Raji (cell line): Measurements from ENCODE around the gene SMIM41.

Source experiments
- POLR2A ChIP-seq: IDR thresholded peaks from 2 replicates; pipeline ENCODE4 v1.6.1; 2011; ENCODE audit warnings: low read depth, low read length, control low read depth; ENCODE audit not compliant: insufficient read depth

SMIM41 gene

DNA sequence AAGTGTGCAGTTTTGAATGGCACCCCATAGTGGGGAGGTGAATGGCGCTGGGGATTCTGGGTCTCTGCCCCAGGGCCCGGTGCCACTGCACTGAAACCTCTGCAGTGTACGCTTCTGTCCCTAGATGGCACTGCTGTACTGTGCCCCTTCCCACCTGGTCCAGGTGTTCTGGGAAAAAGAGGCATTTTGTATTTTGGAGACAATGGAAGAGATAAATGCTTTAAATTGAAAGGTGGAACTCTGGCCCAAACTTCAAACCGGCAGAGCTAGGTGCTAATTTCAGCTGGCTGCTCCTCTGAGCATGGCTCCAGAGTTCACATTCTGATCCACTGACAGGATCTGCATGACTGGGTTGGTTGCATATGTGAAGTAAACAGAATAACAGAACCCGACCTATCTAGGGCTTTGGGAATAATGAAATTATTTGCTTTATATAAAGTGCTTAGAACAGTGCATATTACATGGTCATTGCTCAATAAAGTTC lies 60.1 kb downstream of the SMIM41 start:
- TF ChIP-seq POLR2A, result no peak

DNA sequence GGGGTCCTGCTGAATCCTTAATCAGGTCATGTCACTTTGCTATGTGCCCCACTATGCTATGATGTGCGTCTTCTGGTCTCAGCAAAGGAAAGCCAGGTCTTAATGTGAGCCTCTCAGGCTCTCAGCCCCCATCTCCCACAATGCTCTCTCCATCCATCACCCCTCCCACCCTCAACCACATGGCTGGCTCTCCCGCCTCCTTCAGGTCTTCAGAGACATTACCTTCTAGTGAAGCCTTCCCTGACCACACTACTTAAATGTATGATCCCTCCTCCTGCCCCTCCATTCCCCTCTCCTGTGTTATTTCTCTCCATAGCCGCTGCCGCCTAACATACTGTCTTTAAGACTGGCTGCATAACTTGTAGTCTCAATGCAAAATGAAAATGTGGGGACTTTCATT lies 61.8 kb downstream of the SMIM41 start:
- no peak for TF ChIP-seq POLR2A

- no peak for TF ChIP-seq POLR2A
Observed at GRCh38 chr12:52141875-52142274, 62.4 kb downstream of the SMIM41 start.

- no peak for TF ChIP-seq POLR2A
Observed at GRCh38 chr12:52142431-52142830, 62.9 kb downstream of the SMIM41 start.

DNA sequence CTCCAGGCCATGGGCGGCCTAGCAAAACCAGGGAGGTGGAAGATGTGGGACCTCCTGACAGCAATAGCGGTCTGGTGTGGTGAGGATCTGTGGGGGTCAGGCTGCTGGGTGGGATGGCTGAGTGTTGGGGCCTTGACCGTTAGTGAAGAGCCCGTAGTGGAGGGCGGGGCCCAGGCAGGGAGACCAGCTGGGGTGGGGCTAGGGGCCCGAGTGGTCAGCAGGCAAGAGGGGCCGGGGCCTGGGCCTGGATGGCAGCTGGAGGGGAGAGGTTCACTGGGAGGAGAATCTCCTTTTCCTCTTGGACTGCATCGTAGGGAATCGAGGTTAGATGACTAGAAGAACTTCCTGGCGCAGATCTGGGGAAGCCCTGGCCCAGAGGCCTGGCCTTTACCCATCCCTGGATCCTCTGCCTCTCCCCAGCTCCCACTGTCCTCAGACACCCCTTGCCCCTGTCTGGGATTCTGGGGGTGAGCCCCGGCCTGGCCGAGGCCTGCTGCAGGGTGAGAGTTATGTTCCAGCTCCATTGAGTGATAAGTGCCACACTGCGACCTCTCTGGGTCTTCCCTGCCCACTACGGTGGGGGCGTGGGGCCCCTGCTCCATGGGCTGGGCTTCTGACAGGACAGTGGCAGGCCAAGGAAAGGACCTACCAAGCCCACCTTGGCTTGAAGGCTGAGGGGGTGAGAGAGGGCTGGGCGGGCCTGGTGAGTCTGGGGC lies 65.2 kb downstream of the SMIM41 start:
- no peak for TF ChIP-seq POLR2A

- TF ChIP-seq POLR2A, result no peak
Observed at GRCh38 chr12:52145228-52146088, 66.0 kb downstream of the SMIM41 start.

GRCh38 chr12:52146089-52146821 lies 66.8 kb downstream of the SMIM41 start:
- TF ChIP-seq POLR2A, result no peak

DNA sequence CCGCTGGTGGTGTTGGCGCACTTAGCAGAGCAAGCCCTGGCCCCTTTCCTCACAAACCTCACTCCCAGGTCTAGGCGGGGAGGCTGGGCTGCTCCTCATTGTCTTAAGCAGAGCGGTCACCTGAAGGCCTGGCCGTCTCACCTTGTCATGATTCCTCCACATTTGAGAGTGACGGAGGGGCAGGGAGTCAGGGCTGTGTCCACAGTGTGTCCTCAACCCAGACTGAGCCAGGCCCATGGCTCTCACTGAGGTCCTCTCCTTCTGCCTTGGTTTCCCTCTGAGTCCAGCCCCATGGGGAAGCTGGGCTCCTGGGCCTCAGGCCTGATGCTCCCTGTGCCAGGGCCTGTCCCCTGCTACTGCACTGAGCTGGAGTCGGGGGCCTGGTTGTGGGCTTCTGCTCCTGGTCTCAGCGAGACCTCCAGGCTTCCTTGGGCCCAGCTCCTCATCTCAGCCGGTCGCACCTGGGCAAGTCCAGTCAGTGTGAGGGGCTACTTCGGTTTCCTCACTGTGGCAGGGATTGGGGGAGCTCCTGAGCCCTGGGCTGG lies 67.4 kb downstream of the SMIM41 start:
- TF ChIP-seq POLR2A, result no peak

- no peak for TF ChIP-seq POLR2A
Observed at GRCh38 chr12:52147367-52147963, 68.0 kb downstream of the SMIM41 start.

- TF ChIP-seq POLR2A, result no peak
Observed at GRCh38 chr12:52147964-52148463, 68.5 kb downstream of the SMIM41 start.

GRCh38 chr12:52148464-52149181 lies 69.1 kb downstream of the SMIM41 start:
- TF ChIP-seq POLR2A, result no peak

GRCh38 chr12:52149182-52149641 lies 69.7 kb downstream of the SMIM41 start:
- no peak for TF ChIP-seq POLR2A

- no peak for TF ChIP-seq POLR2A
Observed at GRCh38 chr12:52149651-52150241, 70.2 kb downstream of the SMIM41 start.
